NK-92 (cell line): ENCODE results near the gene TANK.
"Not testable (repeated sequence)": the region's sequence is repeated elsewhere in the genome, so short reads cannot be mapped to it uniquely, and the experiment has no call there.

Experiments
- DNase-seq: peaks from one replicate; lab custom pipeline; 2025; ENCODE audit not compliant: unreplicated experiment; lab: John Stamatoyannopoulos, UW

Gene TANK

DNA sequence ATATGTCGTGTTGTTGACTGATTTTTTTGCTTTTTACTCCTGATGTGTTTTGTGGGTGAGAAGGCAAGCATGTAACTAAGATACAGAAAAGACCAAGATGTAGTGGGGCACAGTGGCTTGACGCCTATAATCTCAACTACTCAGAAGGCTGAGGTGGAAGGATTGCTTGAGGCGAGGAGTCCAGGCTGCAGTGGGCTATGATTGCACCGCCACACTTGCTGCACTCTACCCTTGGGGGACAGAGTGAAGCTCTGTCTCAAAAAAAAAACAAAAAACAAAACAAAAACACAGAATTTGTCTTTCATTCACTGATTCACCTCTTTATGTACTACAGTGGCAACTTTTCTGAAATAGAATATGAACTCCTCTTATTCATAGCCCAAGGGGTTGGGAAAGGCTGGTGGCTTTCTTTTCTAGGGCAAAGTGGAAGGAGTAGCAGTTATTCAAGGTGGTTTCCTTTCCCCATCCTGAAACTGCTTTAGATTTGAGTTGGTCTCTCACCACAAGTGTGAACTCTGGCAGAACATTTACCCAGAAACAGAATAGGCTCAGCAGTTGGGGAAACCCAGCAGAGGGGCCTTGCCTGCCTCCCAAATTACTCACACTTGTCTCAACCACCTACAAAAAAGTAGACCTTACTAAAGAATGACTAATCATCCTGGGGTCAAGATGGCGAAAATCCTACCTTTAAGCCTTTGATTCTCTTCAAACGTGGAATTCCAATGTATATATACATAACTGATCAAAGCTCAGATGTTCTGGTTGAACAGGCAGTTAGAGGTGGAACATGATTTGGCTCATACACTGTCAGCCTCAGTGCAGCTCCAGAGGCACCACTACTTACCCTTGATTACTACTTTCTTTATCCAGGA lies 6.5 kb downstream of the TANK start:
- peak; percentile 4 for DNase-seq

DNA sequence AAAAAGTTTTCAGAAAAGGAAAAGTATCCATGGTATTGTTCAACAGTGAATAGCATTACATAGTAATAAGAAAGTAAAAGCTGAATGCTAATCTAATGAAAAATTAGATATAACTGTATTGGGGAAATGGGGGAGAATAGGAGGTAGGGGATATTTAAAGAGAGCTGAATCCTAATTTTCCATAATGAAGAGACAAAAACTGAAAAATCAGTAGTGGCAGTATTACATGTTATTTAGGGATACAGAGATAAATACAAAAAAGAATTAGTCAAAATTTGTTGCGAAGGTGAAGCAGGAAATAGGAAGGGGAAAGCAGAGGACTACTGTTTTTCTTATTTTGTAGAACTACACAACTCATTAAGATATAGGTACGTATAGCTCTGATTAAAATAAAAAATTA lies 9.1 kb downstream of the TANK start:
- DNase-seq: no peak

DNA sequence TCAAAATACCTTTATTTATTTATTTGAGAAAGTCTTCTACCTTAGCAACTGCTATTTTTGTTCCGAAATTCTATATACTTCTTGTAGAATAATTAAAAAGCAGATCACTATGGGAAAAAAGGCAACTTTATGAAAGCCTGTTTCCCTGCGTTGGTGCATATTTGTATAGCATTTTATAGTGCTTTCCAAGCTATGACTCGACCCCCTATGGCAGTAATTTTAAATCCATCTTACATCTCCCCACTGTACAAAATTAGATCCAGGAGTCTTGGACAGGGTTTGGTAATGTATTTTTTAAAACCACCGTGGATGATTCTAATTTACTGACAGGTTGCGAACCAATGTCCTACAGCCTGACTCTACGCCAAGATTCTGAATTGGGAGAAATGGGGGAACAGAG lies 10.1 kb downstream of the TANK start:
- no peak for DNase-seq

DNA sequence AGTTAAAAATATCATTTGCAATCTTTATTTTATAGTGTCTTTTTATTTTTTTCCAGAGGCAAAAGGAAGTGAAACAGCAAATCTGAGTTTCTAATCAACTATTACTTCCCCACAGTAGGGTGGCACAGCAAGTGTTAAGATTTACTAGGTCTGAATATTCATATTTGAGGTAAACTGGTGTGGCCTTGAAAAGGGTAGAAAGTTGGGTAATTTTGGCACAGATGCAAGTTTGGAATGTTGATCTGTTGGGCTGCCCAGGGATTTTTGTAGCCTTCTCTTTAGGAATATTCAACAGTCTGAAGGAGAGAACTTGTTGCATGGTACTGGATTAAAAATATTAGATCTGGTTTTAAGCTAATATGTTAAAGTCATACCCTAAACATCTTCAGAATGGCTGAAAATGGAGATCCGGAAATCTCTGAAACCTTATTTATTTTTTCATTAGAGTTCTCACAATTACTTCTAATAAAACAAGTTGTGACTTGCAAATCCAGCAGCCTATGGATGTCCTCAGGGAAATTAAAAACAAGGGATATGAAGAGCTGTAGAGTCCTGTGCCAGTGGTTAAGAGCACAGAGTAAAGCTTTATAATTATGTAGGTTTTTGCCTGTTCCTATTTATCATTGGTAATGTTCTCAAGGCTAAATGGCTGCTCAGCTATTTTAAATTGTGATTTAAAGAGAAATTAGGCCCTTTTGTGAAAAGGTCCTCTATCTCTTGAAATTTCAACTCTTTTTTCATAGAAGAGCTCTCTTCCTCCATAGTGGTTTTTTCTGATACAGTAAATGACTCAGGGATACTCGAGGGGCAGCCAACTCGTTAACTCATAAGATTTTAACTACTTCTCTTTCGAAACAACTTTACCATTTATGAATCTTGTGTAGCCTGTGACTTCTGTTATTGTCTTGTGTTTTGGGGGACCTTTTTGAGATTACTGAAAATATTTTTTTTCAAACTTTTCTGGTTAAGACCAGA lies 11.0 kb downstream of the TANK start:
- no peak for DNase-seq

DNA sequence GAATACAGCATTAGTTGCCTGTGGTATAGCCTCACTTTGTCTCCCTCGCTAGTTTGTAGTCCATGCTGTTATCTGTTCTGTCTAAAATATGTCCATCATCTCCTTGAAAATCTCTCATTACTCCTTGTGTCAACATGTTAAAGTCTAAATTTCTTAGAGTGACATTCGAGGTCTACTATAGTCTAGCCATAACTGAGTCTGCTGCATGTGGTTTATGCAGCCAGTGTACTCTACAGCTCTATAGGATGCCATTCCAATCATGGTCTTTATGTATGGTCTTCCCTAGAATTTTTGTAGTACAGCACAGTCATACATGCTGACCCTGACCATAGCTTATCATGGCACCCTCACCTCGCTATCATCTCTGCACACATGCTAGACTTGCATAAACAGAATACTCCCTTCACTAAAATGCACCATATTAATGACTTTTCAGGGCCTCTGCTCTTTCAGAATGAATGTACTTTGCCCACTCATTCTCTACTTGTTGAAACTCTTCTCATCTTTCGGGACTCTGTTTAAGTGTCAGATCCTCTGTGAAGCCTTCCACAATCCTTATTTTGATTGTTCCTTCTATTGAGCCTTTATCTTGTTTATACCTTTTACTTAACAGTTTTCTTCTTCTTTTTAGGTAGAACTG lies 12.8 kb downstream of the TANK start:
- DNase-seq: no peak

DNA sequence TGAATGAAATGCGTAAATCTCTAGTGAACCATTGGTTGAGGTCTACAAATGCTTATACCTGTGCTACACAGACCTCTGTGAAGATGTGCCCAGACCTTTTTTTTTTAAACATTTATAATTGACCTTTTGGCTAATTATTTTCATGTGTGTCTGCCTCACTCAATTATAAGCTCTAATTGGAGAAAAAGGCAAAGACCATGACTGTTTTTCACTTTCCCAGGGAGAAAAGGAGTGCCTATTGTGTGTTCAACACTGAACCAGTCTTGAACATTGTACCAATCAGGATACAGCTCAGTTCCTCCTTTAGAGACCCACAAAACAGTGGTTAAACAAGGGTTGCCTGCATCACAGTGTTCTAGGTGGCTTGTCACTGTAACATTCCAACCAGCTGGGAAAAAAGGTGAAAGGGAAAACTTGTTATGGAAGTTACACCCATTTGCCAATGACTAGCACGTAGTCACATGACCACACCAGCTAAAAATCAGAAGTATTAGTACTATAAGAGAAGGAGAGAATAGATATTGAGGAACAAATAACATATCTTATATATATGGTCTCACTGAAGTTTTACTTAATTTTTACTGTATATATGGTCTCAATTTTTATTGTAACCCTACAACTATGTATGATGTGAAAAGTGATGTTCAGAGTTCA lies 13.4 kb downstream of the TANK start:
- no peak for DNase-seq

DNA sequence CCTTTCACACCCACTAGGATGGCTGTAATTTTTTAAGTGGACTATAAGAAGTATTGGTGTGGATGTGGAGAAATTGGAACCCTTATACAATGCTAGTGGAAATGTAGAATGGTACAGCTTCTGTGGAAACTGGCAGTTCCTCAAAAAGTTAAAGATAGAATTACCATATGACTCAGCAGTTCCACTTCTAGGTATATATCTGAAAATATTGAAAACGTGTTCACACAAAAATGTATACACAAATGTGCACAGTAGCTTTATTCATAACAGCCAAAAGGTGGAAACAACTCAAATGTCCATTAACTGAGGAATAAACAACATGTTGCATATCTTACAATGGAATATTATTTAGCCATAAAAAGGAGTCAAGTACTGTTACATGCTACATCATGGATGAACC lies 17.7 kb downstream of the TANK start:
- no peak for DNase-seq

DNA sequence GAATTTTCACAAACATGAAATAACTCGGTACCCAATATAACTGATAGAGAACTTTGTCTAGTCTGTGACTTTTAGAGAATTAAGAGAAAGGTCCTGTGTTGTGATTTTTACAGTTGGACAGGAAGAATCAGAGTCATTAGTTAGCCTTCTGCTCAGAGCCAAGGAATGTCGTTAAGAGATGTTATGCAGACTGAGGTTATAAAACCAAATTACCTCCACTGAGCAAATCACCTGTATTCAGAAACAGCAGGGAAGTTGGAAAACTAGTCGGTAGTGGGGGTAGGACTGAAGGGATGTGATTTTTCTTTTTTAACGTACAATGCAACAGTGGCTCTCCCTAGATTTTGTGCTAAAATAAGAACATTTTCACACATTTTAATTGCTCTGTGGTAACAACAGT lies 18.5 kb downstream of the TANK start:
- DNase-seq: no peak

DNA sequence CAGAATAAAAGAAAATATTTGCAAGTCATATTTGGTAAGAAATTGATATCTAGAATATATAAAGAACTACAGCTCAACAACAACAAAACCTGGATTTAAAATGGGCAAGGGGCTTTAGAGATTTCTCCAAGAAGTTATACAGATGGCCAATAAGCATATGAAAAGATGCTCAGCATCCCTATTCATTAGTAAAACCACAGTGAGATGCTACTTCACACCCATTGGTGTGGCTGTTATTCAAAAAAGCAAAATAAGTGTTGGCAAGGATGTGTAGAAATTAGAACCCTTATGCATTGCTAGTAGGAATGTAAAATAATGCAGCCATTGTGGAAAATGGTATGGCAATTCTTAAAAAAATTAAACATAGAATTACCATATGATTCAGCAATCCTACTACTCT lies 29.8 kb downstream of the TANK start:
- DNase-seq: no peak

DNA sequence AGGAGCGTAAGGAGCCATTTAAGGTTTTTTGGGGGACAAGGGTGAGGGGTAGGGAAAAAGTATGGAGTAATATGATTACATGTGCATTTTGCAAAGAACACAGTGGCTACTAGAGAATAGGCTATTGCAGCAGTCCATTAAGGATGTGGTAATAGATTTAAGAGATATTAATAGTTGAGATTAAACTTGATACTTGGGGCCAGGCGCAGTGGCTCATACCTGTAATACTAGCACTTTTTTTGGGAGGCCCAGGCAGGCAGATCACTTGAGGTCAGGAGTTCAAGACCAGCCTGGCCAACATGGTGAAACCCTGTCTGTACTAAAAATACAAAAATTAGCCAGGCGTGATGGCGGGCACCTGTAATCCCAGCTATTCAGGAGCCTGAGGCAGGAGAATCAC lies 35.4 kb downstream of the TANK start:
- not testable (repeated sequence) for DNase-seq

DNA sequence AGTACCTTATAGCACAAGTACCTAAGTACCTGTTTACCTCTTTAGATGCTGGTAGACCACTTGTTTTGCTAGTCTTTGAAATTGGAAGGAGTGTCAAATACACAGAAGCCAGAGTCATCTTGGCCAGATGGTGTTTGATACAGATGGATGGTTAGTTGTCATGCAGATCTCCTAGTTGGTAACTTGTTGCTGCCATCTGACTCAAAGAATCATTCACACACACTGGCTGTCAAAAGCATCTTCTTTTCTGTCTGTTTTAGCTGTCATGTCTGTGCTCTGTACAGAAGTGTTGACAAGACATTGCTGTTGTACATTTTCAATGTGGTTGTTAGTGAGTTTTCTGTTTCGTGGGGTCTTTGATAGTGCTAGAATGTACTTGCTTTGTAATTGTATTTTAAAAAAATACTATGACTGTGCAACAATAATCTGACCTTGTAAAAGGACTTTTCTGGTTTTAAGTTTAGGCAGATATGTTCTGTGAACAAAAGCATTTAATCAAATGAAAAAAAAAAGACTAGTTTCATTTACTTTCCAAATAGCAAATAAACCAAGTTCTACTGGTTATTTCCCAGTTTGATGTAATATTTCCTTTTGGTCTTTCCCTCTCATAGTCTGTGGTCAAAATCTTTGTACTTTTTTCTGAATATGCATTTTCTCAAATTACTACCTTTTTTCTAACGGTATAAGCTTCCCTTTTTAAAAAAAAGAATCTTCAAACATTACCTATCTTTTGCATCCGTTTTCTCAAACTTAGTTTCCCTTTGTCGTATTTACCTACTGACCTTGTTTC lies 39.9 kb downstream of the TANK start:
- no peak for DNase-seq

DNA sequence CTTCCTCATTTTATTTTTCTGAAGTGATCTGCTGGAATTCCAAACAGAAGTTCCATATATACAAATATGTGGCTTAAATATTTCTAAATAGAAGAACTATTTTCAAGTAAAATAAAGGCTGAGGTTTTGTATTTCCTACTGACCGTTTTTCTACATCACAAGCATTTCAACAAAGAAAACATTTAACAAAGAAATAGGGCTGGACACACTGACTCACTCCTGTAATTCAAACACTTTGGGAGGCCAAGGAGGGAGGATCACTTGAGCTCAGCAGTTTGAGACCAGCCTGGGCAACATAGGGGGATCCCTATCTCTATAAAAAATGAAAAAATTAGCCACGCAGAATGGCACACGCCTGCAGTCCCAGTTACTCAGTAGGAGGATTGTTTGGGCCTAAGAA lies 44.6 kb downstream of the TANK start:
- no peak for DNase-seq

DNA sequence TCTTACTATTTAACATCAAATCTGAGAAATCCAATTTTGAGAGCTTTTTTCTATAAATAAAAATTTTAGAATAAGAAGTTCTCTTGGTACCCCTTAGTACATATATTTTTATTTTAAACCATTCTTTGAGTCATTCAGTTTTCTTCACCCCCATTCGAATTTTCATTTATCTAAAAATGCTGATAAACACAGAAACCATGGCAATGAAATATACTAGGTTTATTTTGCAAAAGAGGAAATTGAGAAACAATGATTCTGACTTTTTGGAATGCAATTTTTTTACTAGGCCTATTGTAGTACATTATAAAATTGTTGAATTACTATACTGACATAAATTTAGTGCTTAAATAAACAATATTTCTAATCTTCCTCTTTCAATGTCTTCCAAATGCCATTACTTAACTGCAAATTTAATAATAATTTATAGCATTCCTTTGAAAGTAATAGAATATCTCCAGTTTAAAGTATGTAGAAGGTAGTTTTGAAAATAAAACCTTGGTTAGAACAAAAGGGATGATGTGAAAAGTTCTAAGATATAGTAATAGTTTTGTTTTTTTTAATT lies 46.3 kb downstream of the TANK start:
- no peak for DNase-seq

DNA sequence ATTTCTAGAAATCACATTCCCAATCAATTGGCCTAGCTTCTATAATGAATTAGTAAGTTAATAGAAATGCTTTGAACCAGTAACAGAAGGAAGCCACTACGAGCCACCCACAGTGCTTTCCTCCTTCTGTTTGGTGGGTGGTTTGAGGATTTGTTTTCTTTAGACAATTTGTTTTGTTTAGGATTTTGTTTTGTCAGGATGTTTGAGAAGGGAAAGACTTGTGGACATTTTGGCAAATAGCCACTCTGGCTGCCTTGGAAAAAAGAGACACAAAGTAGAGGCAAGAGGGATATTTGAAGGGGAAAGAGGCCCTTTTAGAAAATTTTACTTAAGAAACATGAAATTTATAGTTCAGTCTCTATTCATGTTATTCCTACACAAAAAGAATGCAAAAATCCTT lies 47.7 kb downstream of the TANK start:
- no peak for DNase-seq

DNA sequence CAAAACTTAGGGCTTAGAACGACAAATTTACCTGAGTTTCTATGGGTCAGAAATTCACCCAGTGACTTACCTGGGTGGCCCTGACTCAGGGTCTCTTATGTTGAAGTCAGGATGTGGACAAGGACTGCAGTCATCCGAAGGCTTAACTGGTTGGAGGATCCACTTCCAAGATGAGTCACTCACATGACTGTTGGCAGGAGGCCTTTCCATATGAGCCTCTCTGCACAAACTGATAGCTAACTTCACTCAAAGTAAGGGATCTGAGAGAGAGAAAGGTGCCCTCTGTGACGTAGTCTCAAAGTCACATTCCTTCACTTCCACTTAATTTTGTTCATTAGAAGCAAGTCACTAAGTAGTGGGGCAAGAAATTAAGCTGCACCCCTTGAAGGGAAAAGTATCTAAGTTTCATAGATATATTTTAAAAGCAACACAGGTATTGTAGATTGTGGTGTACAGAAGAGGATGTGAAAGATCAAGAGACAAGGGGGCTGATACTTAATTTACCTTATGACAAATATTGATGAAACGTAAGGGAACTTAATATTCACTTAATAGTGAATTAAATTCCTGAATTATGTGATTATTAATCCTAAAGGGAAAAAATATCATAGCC lies 48.4 kb downstream of the TANK start:
- no peak for DNase-seq

DNA sequence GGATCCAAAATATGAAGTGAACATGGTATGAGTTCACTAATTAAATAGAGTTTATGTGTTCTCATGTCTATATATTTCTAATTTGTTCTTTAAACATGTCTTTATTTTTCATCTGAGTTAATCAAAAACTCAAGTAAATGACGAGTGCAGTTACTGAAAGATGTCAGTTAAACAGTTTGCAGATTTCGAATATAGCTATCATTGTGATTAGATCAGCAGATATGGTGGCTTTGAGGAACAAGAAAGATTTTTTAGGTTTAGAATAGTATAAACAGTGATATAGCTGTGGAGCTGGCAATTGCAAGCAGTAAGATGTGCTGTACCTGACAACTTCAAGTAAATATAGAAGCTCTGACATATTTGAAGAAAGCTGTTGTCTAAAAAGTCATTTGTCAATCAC lies 49.7 kb downstream of the TANK start:
- no peak for DNase-seq

DNA sequence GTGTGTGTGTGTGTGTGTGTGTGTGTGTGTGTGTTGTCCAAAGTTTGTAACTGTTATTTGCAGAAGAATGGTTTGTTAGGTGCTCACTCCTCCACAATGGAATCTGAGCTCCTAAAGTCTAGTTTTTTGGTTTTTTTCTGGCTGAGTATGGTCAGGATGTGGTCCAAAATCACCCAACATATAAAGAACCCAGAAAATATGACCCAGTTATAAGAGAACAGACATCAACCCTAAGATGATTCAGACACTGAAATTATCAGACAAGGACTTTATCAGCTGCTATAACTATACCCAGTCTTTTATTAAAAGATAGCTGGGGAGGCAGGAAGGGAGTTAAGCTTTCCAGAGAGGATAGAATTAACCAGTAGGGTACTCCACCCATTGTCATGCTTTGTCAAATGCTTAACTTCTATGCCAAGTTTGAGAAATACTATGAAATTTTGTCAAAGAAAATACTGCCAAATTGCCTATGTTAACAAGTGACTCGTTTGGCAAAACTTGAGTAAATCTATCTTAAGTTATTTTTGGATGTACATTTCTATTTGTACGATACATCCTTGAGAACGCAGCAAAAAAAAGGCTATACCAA lies 57.5 kb downstream of the TANK start:
- no peak for DNase-seq

DNA sequence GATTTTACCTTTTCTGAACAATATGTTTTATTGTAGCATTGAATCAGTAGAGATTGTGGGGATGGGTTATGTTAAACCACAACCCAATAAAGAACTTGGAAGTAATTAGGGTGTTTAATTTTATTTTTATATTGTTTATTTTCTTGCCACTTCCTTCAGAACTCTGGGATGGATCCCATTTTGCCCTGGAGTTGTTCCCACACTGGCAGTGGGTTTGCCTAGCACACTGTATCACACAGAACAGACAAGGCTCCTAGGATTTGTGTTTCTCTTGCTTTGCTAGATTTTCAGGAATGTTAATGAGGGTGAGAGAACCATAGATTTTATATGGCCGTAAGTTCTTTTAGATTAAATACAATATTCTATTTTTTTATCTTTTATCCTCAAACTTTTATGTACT lies 59.0 kb downstream of the TANK start:
- no peak for DNase-seq

DNA sequence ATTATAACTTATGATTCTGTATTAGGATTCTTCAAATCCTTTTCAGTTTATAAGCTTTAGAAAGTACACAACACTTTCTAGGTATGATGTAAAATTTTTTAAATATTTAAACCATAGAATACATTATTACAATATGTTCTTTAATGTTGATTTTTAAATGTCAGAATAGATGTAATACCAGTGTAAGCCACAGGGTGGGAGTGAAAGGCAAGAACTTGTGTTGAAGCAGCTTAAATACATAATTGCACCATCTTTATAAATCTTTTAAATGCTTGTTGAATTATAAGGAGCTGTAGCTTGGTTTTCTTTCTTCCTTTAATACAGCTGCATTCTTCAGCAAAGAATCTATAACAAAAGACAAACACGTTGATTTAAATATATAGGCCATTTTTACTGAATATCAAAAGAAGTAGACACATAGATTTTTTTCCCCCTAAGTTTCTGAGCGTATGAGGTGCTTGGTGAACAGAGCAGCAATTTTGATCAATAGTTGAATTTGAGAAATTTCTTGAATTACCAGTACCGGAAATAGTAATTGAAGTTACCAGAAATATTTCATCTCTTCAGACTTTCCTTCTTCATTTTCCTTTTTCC lies 63.0 kb downstream of the TANK start:
- DNase-seq: no peak
